ENCODE data around the gene MRGPRX2.

MRGPRX2 gene

DNA sequence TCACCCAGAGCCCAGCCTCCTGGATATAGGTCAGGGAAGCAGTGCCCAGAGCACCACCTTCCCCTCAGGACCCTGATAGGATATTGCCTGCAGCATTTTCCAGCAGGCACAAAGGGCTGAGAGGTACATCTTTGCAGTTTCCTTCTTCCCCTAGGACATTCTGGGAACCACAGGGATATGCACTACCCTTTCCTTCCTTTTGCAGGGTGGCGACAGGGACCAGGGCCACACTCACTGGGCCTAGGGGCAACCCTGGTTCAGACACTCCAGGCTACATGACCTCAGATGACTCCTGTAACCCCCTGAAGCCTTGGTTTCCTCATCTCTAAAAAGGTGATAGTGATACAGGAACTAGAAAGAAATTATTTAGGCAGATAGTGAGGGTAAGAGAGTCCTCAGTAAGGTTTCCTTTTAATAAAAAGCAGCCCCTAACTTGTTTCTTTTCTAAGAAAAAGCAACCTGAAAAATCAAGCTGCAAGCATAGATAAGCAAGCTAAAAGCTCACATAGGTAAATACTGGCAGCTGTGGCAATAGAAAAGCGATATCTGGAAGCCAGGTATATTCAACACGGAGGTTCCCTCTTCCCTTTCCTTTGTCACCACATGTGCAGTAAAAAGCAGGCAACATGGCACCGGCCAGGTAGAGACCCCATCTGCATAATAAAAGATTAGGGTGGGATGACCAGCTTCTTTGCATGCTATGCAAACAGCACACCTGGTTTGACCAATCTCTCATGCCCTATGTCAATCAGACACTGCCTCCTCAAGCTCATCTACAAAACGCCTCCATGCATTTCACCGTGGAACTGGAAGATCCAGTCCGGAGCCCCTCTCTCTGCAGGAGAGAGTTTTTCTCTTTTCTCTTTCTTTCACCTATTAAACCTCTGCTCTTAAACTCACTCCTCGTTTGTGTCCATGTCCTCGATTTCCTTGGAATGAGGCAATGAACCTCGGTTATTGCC, 13.2 kb upstream of the MRGPRX2 start:
- H3K9me3 ChIP-seq (ENCODE audit: control insufficient read depth, insufficient read depth, low read length): no peaks in the 10 kb centered on the region
- no peak overlapping the region for H3K9ac ChIP-seq (ENCODE audit: low read depth, low read length)
- peaks cover 7% of the 10 kb centered on the region for H3K4me1 ChIP-seq (ENCODE audit: control insufficient read depth, insufficient read depth, low read length)
- H3K27me3 ChIP-seq (ENCODE audit: control insufficient read depth, insufficient read depth, low read length): no peaks in the 10 kb centered on the region
- H3K36me3 ChIP-seq (ENCODE audit: control insufficient read depth, insufficient read depth, low read length): no peaks in the 10 kb centered on the region
- H3K4me3 ChIP-seq (ENCODE audit: low read depth, low read length): no peak overlapping the region

DNA sequence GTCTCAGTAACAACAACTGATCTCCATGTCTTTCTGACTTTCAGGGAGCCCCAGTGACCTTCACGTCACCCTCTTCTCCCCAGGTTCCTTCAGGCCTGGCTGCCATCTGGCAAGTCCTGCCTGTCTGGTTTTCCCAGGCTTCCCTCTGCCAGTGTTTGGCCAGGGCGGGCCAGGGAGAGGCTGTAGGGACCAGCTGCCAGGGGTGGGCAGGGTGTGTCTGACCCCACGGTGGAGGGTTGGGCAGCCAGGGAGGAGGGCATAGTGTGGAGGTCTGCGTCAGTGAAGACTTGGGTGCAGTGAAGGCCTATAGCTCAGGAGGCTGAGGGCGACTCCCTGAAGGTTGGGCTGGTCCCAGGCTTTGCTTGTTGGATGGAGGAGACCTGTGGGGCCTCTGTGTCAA, 11.9 kb upstream of the MRGPRX2 start:
- Histone ChIP-seq H3K4me3 (ENCODE audit: low read depth, low read length) (no peak overlapping the region), H3K36me3 (ENCODE audit: control insufficient read depth, insufficient read depth, low read length) (no peaks in the 10 kb centered on the region), H3K27me3 (ENCODE audit: control insufficient read depth, insufficient read depth, low read length) (no peaks in the 10 kb centered on the region), H3K9me3 (ENCODE audit: control insufficient read depth, insufficient read depth, low read length) (no peaks in the 10 kb centered on the region), H3K9ac (ENCODE audit: low read depth, low read length) (no peak overlapping the region), H3K4me1 (ENCODE audit: control insufficient read depth, insufficient read depth, low read length) (peaks cover 7% of the 10 kb centered on the region)

DNA sequence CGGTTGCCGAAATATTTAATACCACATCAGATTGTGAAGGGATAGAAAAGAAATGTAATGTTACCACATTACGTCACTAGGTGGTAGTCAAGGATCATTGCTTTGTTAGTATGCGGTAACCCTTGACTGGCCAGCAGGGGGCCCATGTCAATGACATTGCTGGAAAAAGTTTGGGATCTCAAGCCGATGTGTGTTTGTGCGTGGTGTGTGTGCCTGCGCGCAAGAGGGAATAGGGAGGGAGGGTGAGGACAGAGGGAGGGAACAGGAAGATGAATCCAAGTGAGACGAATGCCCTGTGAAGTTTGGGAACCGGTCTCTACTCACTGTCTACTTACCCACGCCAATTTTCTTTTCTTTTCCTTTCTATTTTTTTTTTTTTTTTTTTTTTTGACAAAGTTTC, 10.7 kb upstream of the MRGPRX2 start:
- peaks cover 7% of the 10 kb centered on the region for H3K4me1 ChIP-seq (ENCODE audit: control insufficient read depth, insufficient read depth, low read length)
- H3K9me3 ChIP-seq (ENCODE audit: control insufficient read depth, insufficient read depth, low read length): no peaks in the 10 kb centered on the region
- no peaks in the 10 kb centered on the region for H3K27me3 ChIP-seq (ENCODE audit: control insufficient read depth, insufficient read depth, low read length)
- H3K36me3 ChIP-seq (ENCODE audit: control insufficient read depth, insufficient read depth, low read length): no peaks in the 10 kb centered on the region
- peak overlapping the region; percentile 23 for H3K4me3 ChIP-seq (ENCODE audit: low read depth, low read length)
- no peak overlapping the region for H3K9ac ChIP-seq (ENCODE audit: low read depth, low read length)

DNA sequence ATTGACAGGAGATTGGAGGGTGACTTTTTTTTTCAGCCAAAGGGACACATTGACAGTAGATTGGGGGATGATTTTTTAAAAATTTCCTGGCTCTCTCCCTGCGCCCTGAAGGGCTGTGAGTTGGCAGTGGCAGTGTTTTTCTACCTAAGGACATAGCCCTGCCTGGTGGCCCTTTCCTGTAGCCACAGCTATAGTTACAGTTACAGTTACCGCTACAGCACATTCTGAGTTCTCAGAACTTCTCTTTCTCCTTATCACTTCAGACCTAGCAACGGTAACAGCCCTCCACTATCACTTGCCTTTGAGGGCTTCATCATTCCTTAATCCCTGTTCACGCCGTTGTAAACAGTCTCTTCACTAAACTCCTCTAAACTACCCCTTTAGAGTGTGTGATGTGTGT, 684 bp downstream of the MRGPRX2 start:
- no peaks in the 10 kb centered on the region for H3K36me3 ChIP-seq (ENCODE audit: control insufficient read depth, insufficient read depth, low read length)
- no peak overlapping the region for H3K9ac ChIP-seq (ENCODE audit: low read depth, low read length)
- no peaks in the 10 kb centered on the region for H3K27me3 ChIP-seq (ENCODE audit: control insufficient read depth, insufficient read depth, low read length)
- H3K4me3 ChIP-seq (ENCODE audit: low read depth, low read length): no peak overlapping the region
- no peaks in the 10 kb centered on the region for H3K4me1 ChIP-seq (ENCODE audit: control insufficient read depth, insufficient read depth, low read length)
- no peaks in the 10 kb centered on the region for H3K9me3 ChIP-seq (ENCODE audit: control insufficient read depth, insufficient read depth, low read length)

DNA sequence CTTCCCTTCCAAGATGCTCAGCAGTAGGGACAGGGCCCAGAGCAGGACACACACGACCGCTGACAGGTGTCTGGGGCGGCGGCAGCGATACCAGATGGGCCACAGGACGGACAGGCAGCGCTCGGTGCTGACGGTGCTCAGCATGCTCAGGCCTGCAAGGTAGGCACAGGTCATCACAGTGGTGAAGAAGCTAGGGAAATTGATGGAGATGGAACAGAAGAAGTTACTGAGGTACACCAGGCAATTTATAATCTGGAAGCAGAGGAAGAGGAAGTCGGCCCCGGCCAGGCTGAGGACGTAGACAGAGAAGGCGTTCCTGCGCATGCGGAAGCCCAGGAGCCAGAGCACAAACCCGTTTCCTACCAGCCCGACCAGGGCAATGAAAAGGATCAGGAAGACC, 4.6 kb downstream of the MRGPRX2 start:
- Histone ChIP-seq H3K9ac (ENCODE audit: low read depth, low read length) (no peak overlapping the region), H3K4me3 (ENCODE audit: low read depth, low read length) (no peak overlapping the region), H3K27me3 (ENCODE audit: control insufficient read depth, insufficient read depth, low read length) (no peaks in the 10 kb centered on the region), H3K36me3 (ENCODE audit: control insufficient read depth, insufficient read depth, low read length) (no peaks in the 10 kb centered on the region), H3K9me3 (ENCODE audit: control insufficient read depth, insufficient read depth, low read length) (no peaks in the 10 kb centered on the region), H3K4me1 (ENCODE audit: control insufficient read depth, insufficient read depth, low read length) (no peaks in the 10 kb centered on the region)

DNA sequence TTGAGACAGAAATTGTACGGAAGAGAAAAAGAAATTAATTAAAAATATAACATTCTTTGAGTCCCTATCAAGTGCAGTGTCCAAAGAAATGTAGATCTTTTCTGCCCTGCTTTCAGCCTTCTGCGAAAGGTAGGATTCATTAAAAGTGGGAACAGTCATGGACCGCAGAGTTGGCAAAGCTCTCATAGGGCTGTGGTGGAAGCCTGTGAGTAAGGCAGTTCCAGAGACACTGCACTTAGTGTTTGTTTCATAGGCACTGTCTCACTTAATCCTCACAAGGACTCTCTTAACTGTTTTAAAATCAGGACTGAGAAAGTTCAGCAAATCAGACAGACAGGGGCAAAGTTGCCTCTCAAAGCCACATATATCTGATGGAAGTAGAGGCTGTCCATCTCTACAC, 5.5 kb downstream of the MRGPRX2 start:
- Histone ChIP-seq H3K4me3 (ENCODE audit: low read depth, low read length) (no peak overlapping the region), H3K9ac (ENCODE audit: low read depth, low read length) (no peak overlapping the region), H3K27me3 (ENCODE audit: control insufficient read depth, insufficient read depth, low read length) (no peaks in the 10 kb centered on the region), H3K4me1 (ENCODE audit: control insufficient read depth, insufficient read depth, low read length) (no peaks in the 10 kb centered on the region), H3K36me3 (ENCODE audit: control insufficient read depth, insufficient read depth, low read length) (no peaks in the 10 kb centered on the region), H3K9me3 (ENCODE audit: control insufficient read depth, insufficient read depth, low read length) (no peaks in the 10 kb centered on the region)

DNA sequence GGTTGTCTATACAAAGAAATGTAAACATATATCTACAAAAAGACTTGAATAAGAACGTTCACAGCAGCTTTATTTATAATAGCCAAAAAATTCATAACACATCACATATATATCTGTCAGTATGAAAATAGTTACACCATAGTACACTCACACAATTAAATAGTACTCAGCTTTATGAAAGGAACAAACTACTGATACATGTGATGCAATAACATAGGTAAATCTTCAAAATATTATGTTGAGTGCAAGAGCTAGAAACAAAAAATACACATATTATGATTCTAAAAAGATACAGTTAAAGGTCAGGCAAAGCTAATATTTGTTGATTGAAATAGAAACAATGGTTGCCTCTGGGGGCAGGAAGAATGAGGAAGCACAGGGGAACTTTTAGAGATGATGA, 6.6 kb downstream of the MRGPRX2 start:
- H3K27me3 ChIP-seq (ENCODE audit: control insufficient read depth, insufficient read depth, low read length): no peaks in the 10 kb centered on the region
- no peaks in the 10 kb centered on the region for H3K9me3 ChIP-seq (ENCODE audit: control insufficient read depth, insufficient read depth, low read length)
- H3K36me3 ChIP-seq (ENCODE audit: control insufficient read depth, insufficient read depth, low read length): no peaks in the 10 kb centered on the region
- H3K9ac ChIP-seq (ENCODE audit: low read depth, low read length): no peak overlapping the region
- no peak overlapping the region for H3K4me3 ChIP-seq (ENCODE audit: low read depth, low read length)
- H3K4me1 ChIP-seq (ENCODE audit: control insufficient read depth, insufficient read depth, low read length): no peaks in the 10 kb centered on the region

DNA sequence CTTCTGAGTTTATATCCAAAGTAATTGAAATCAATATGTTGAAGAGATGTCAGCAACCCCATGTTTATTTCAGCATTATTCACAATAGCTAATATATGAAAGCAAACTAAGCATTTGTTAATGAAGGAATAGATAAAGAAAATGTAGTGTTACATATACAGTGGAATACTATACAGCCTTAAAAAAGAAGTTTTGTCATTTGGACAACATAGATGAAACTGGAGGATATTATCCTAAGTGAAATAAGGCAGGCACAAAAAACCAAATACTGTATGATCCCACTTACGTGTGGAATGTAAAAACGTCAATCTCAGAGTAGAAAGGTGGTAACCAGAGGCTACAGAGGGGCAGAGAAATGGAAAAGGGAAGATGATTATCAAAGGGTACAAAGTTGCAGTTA, 10.2 kb downstream of the MRGPRX2 start:
- no peaks in the 10 kb centered on the region for H3K27me3 ChIP-seq (ENCODE audit: control insufficient read depth, insufficient read depth, low read length)
- H3K4me3 ChIP-seq (ENCODE audit: low read depth, low read length): no peak overlapping the region
- H3K36me3 ChIP-seq (ENCODE audit: control insufficient read depth, insufficient read depth, low read length): no peaks in the 10 kb centered on the region
- no peaks in the 10 kb centered on the region for H3K4me1 ChIP-seq (ENCODE audit: control insufficient read depth, insufficient read depth, low read length)
- no peaks in the 10 kb centered on the region for H3K9me3 ChIP-seq (ENCODE audit: control insufficient read depth, insufficient read depth, low read length)
- H3K9ac ChIP-seq (ENCODE audit: low read depth, low read length): no peak overlapping the region

DNA sequence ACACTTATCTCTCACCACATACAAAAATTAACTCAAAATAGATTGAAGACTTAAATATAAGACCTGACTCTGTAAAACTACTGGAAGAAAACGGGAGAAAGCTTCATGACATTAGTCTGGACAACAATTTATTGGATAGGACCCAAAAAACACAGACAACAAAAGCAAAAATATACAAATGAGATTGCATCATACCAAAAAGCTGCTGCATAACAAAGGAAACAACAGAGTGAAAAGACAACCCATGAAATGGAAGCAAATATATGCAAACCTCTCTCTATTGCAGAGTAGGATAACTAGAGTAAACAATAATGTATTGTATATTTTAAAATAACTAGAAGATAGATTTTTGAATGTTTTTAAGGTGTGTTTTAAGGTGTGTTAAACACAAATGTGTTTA, 11.2 kb downstream of the MRGPRX2 start:
- Histone ChIP-seq H3K4me3 (ENCODE audit: low read depth, low read length) (no peak overlapping the region), H3K9ac (ENCODE audit: low read depth, low read length) (no peak overlapping the region), H3K27me3 (ENCODE audit: control insufficient read depth, insufficient read depth, low read length) (no peaks in the 10 kb centered on the region), H3K9me3 (ENCODE audit: control insufficient read depth, insufficient read depth, low read length) (no peaks in the 10 kb centered on the region), H3K4me1 (ENCODE audit: control insufficient read depth, insufficient read depth, low read length) (no peaks in the 10 kb centered on the region), H3K36me3 (ENCODE audit: control insufficient read depth, insufficient read depth, low read length) (no peaks in the 10 kb centered on the region)

DNA sequence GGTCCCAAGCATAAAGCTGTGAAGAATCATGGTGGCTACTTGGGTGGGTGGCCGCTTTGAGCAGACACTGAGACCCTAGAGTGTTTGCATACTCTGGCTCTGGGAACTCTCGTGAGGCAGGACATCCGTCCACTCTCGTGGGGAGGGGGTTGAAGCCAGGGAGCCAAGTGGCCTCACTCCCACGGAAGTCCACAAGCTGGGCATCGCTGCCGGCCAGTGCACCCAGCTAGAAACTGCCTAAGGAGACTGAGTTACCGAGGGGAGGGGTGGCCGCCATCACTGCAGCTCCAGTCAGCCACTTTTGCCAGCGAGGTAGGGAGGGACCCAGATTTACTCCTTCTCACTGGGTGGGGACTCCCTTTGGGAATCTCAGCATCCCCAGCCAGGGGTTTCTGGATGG, 20.5 kb downstream of the MRGPRX2 start:
- Histone ChIP-seq H3K9ac (ENCODE audit: low read depth, low read length) (no peak overlapping the region), H3K36me3 (ENCODE audit: control insufficient read depth, insufficient read depth, low read length) (no peaks in the 10 kb centered on the region), H3K4me3 (ENCODE audit: low read depth, low read length) (no peak overlapping the region), H3K27me3 (ENCODE audit: control insufficient read depth, insufficient read depth, low read length) (peaks cover 4% of the 10 kb centered on the region), H3K9me3 (ENCODE audit: control insufficient read depth, insufficient read depth, low read length) (no peaks in the 10 kb centered on the region), H3K4me1 (ENCODE audit: control insufficient read depth, insufficient read depth, low read length) (no peaks in the 10 kb centered on the region)

DNA sequence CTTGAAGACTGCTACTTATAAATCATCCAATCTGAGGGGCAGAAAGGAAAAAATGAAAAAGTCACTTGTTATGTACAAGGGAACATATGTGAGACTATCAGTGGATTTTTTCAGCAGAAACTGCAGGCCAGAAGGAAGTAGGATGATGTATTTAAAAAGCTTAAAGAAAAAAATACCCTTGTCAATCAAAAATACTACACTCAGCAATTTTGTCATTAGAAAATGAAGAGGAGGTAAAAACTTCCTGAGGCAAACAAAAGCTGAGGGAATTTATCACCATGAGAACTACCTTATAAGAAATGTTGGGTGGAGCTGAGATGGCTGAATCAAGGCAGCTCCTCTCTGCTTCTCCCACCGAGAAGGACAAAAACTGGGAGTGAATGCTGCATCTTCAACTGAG, 21.1 kb downstream of the MRGPRX2 start:
- H3K4me3 ChIP-seq (ENCODE audit: low read depth, low read length): no peak overlapping the region

DNA sequence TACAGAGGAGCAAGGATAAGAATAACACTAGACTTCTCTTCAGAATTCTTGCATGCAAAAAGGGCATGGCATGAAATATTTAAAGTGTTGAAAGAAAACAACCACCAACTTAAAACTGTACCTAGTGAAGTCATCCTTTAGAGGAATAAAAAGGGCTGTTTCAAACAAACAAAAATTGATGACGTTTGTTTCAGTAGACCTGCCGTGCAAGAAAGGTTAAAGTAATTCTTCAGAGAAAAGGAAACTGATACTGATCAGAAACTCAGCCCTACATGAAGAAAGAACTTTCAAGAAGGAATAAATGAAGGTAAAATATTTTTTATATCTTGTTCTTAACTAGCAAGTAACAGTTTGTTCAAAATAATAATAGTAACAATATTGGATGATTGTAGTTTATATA, 27.5 kb downstream of the MRGPRX2 start:
- Histone ChIP-seq H3K4me3 (ENCODE audit: low read depth, low read length) (no peak overlapping the region), H3K36me3 (ENCODE audit: control insufficient read depth, insufficient read depth, low read length) (no peaks in the 10 kb centered on the region), H3K27me3 (ENCODE audit: control insufficient read depth, insufficient read depth, low read length) (peaks cover 4% of the 10 kb centered on the region), H3K4me1 (ENCODE audit: control insufficient read depth, insufficient read depth, low read length) (no peaks in the 10 kb centered on the region), H3K9me3 (ENCODE audit: control insufficient read depth, insufficient read depth, low read length) (no peaks in the 10 kb centered on the region), H3K9ac (ENCODE audit: low read depth, low read length) (no peak overlapping the region)

More for the DNA sequence above, 21.1 kb downstream of the MRGPRX2 start:
- Histone ChIP-seq H3K4me1 (ENCODE audit: control insufficient read depth, insufficient read depth, low read length) (no peaks in the 10 kb centered on the region), H3K9me3 (ENCODE audit: control insufficient read depth, insufficient read depth, low read length) (no peaks in the 10 kb centered on the region), H3K9ac (ENCODE audit: low read depth, low read length) (no peak overlapping the region), H3K27me3 (ENCODE audit: control insufficient read depth, insufficient read depth, low read length) (peaks cover 4% of the 10 kb centered on the region), H3K36me3 (ENCODE audit: control insufficient read depth, insufficient read depth, low read length) (no peaks in the 10 kb centered on the region)

Data from iPS-15b (cell line).